ENCODE measurements around the gene RSBN1L.

RSBN1L gene

GRCh38 chr7:77786018-77786417 lies 89.8 kb downstream of the RSBN1L start:
- TF ChIP-seq POLR2A (IDR thresholded peaks at IDR 0.05; ENCODE audit: low read length): no peak
- TF ChIP-seq GATA1 (IDR thresholded peaks at IDR 0.05; ENCODE audit: low read depth, low read length): no peak
- DNase-seq: no peak

DNA sequence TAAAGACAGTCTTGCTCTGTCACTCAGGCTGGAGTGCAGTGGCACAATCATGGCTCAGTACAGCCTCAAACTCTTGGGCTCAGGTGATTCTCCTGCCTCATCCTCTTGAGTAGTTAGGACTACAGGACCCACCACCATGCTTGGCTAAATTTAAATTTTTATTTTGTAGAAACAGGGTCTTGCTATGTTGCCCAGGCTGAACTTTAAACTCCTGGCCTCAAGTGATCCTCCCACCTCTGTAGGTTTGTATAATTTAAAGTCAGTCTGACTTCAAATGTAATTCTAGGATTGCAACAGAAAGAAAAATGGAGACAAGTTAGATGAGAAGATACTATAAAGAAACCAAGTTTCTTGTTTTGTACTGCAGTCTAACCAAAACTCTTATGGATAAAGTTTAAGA lies 90.5 kb downstream of the RSBN1L start:
- no peak for TF ChIP-seq POLR2A (IDR thresholded peaks at IDR 0.05; ENCODE audit: low read length)
- TF ChIP-seq GATA1 (IDR thresholded peaks at IDR 0.05; ENCODE audit: low read depth, low read length): no peak
- DNase-seq: no peak

DNA sequence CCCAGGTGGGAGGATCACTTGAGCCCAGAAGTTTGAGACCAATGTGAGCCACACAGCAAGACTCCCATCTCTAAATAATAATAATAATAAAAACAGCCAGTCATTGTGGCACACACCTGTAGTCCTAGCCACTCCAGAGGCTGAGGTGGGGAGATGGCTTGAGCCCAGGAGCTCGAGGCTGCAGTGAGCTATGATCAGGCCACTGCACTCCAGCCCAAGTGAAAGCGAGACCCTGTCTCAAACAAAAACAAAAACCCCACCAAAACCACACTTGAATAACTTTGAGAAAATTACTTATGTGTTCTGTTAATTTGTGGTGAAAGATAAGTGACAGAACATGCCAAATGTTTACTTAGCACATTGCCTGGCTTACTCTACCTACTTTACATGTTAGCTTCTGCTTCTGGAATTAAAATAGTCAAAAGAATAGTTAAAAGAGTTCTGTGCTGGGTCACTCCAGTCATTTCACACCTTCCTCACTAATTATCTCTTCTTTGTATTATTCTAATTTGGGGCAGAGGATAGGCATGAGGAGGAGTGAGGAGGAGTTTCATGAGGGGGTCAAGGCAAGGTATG lies 92.2 kb downstream of the RSBN1L start:
- TF ChIP-seq POLR2A (IDR thresholded peaks at IDR 0.05; ENCODE audit: low read length): no peak
- DNase-seq: no peak

DNA sequence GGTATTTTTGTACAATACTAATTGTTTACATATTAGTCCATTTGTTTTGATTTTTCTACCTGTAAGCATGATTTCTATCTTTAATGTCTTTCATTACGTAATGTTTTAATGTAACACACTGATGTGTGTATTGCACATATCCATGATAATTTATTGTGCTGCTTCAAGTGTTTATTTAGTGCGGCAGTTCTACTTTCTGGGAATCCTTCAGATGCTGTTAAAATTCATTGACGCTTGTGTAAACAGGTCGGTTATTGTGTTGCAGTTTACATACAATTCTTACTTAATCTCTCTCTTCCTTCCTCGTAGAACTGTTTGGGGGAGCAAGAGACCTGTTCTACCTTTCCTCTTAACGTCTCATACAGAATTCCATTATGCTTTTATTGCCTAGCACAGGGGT lies 95.1 kb downstream of the RSBN1L start:
- DNase-seq: no peak
- TF ChIP-seq POLR2A (IDR thresholded peaks at IDR 0.05; ENCODE audit: low read length) (no peak), GATA1 (IDR thresholded peaks at IDR 0.05; ENCODE audit: low read depth, low read length) (no peak)

- DNase-seq: no peak
- TF ChIP-seq POLR2A (IDR thresholded peaks at IDR 0.05; ENCODE audit: low read length) (no peak), GATA1 (IDR thresholded peaks at IDR 0.05; ENCODE audit: low read depth, low read length) (no peak)
Measured at GRCh38 chr7:77791956-77792355, 95.7 kb downstream of the RSBN1L start.

DNA sequence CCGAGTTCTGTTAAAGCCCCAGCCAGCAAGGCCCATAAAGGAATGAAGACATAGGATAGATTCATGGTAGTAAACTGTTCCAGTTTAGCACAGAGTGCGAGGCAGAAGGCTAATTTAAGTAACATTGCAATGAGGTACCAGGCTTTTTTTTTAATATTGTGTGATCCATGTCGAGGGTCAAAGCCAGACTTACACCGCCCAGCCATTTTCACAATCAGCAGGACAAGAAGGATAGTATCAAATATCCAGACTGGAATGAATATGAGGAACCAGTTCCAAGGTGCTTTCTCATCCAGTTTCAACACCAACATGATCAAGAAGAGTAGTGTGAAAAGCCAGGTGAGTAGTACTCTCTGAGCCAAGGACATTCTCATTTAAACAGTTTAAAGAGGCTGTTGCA lies 97.7 kb downstream of the RSBN1L start:
- DNase-seq: no peak
- TF ChIP-seq POLR2A (IDR thresholded peaks at IDR 0.05; ENCODE audit: low read length): no peak
- no peak for TF ChIP-seq GATA1 (IDR thresholded peaks at IDR 0.05; ENCODE audit: low read depth, low read length)

- DNase-seq: no peak
- no peak for TF ChIP-seq POLR2A (IDR thresholded peaks at IDR 0.05; ENCODE audit: low read length)
- no peak for TF ChIP-seq GATA1 (IDR thresholded peaks at IDR 0.05; ENCODE audit: low read depth, low read length)
Measured at GRCh38 chr7:77796109-77796508, 99.8 kb downstream of the RSBN1L start.

DNA sequence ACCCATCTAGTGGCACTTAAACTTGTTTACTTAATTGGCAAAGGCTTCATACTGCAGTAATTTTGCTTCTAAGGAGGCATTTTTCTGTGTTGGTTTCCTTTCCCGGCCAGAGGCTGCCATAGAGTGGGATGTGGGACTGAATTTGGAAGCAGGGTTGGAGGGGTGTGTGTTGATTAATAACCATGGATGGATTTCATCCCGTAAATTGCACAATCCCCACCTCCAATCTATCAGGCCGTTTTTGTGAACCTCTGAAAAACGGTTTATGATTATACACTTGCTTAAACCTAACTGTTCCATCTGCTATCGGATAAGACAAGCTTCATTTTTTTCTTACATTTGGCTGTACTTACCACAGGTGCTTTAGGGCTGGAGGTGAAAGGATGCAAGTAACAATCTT lies 100.7 kb downstream of the RSBN1L start:
- TF ChIP-seq GATA1 (IDR thresholded peaks at IDR 0.05; ENCODE audit: low read depth, low read length) (no peak), POLR2A (IDR thresholded peaks at IDR 0.05; ENCODE audit: low read length) (no peak)
- peak in 1 of 2 experiments; percentile 35 for DNase-seq

- TF ChIP-seq GATA1 (IDR thresholded peaks at IDR 0.05; ENCODE audit: low read depth, low read length): no peak
- TF ChIP-seq POLR2A (IDR thresholded peaks at IDR 0.05; ENCODE audit: low read length): no peak
- DNase-seq: peak in 1 of 2 experiments; percentile 70
Measured at GRCh38 chr7:77797734-77798393, 101.6 kb downstream of the RSBN1L start.

- peak; percentile 97 to 98 for DNase-seq
- TF ChIP-seq GATA1 (IDR thresholded peaks at IDR 0.05; ENCODE audit: low read depth, low read length) (peak; percentile 35), POLR2A (IDR thresholded peaks at IDR 0.05; ENCODE audit: low read length) (peak; percentile 81)
Measured at GRCh38 chr7:77798394-77799077, 102.3 kb downstream of the RSBN1L start, which contains the start of the genes PHTF2 and TMEM60. TSS of gene PHTF2 (plus strand) at chr7:77798773. TSS of gene TMEM60 (minus strand) at chr7:77798434. CDS start at chr7:77794373, 4,061 bp downstream.

- DNase-seq: peak; percentile 62 to 67
- no peak for TF ChIP-seq GATA1 (IDR thresholded peaks at IDR 0.05; ENCODE audit: low read depth, low read length)
- TF ChIP-seq POLR2A (IDR thresholded peaks at IDR 0.05; ENCODE audit: low read length): no peak
Measured at GRCh38 chr7:77799078-77799964, 103.1 kb downstream of the RSBN1L start.

- peak; percentile 33 to 45 for DNase-seq
Measured at GRCh38 chr7:77800158-77800557, 103.9 kb downstream of the RSBN1L start.

DNA sequence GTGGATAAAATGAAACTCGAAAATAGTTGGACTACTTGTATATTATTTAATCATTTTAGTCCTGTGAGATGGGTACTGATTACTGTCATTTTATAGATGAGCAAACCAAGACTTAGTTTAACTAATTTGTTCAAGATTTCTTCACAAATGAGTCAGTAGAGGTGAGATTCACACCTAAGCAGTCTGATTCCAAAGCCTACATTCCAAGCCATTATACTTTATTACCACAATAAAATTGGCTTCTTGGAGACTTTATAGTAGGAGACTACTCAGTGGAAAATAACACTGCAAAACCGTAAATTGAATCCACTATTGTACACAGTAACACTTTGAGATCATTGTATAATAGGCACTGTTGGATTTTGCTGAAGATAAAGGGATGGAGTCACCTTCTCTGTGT lies 104.5 kb downstream of the RSBN1L start:
- no peak for DNase-seq

More at GRCh38 chr7:77800158-77800557, 103.9 kb downstream of the RSBN1L start:
- TF ChIP-seq POLR2A (IDR thresholded peaks at IDR 0.05; ENCODE audit: low read length) (no peak), GATA1 (IDR thresholded peaks at IDR 0.05; ENCODE audit: low read depth, low read length) (no peak)

More for the DNA sequence above, 104.5 kb downstream of the RSBN1L start:
- TF ChIP-seq POLR2A (IDR thresholded peaks at IDR 0.05; ENCODE audit: low read length) (no peak), GATA1 (IDR thresholded peaks at IDR 0.05; ENCODE audit: low read depth, low read length) (no peak)
